Right ventricle myocardium inferior (tissue), 1 donor: ENCODE data around the gene GRPEL1. TPM values are rescaled to one million over a fixed set of nuclear protein-coding genes. Genes with fewer than 3 reads are reported as not detected.

Source experiments
- ATAC-seq: fragments of 200-7000 bp; cut with Tn5 transposase; one replicate; pipeline ENCODE4 v1.9.1; 2020; ENCODE audit warnings: mild to moderate bottlenecking, moderate library complexity
- DNase-seq: peaks from one replicate; pipeline ENCODE4 v3.0.0; 2021; ENCODE audit errors: missing footprints
- intact Hi-C: fragments of 100-400 bp; cut with DNase I; formaldehyde crosslinking; loops from one replicate; pipeline ENCODE4 v1.11.0; 2022
- total RNA-seq: library from RNA; stranded (reverse); fragmentation: NEBNext Ultra II Directional; extraction: Animal tissue kit (Norgen Biotek cat#: 25700); gene quantifications from one replicate; pipeline ENCODE4 v1.2.1, GENCODE V29; 2021
- donor health status: DM: no; HTN: yes; CAD: no; lungs with severe emphysema.

GRPEL1 gene
- total RNA-seq, 1 donor from 2014 or later = 61.5 TPM

DNA sequence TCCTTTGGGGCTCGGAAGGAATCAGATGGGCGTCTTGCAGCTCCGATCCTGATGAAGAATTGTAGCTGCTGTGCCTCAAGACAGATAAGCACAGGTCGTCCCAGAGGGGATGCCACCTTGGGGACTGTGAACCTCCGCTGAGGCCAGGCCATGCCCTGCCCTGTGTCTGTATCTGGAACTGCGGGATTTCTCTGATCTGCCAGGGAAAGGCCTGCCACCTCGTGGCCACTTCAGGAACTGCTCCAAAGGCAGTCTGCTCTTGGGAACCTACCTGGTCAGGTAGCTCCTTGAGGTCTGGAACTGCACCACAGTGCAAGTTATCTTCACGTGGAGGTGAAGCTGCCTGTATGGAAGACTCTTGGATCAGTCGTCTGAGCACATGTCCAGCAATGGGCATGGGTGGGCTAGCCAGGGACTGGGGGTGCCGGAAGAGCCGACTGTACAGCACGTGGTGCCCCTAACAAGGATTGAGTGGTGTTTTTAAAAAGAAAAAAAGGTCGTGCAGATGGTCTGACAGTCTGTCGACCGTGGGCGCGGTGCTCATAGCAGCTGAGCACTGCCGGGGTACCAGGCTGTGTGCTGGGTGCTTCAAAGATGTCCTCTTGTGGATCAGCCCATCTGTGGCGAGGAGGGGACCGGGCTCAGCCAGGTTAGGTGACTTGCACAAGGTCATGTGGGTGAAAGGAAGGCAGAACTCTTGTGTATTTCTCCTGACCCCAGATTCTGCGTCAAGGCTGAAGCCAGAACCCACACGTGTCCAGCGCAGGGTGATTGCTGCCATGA lies 3.1 kb upstream of the GRPEL1 start:
- ATAC-seq = no peak
- intact Hi-C loops = loop anchor here (2.0 kb wide), 2 partner anchors 162 to 350 kb away; partner anchors contain the start of gene TBC1D14
- DNase-seq = peak; percentile 88

DNA sequence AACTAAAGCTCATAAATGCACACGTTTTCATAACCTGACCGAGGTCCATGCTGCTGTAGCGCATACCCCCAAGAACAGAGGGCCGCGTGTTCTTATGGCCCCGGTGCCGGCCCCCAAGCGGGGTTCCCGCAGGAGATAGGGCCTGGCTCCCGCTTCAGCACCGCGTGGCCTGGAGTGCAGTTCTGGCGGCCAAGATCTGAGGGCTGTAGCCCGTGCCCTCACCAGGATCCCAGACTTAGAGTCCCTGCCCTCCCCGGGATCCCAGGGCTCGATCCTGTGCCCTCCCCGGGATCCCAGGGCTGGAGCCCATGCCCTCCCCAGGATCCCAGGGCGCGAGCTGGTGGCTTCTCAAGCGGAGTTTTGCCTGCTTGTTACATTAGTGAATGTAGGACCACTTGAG lies 1.0 kb upstream of the GRPEL1 start:
- DNase-seq (no peak), ATAC-seq (no peak)
- intact Hi-C loops = loop anchor here (1.0 to 10.0 kb wide), 4 partner anchors 26 to 794 kb away; partner anchors contain the start of gene TADA2B

- no peak for ATAC-seq
- intact Hi-C loops = loop anchor here (1.0 to 10.0 kb wide), 4 partner anchors 25 to 794 kb away; partner anchors contain the start of gene TADA2B
These were observed 497 bp upstream of the GRPEL1 start for GRCh38 chr4:7068279-7068842.

DNA sequence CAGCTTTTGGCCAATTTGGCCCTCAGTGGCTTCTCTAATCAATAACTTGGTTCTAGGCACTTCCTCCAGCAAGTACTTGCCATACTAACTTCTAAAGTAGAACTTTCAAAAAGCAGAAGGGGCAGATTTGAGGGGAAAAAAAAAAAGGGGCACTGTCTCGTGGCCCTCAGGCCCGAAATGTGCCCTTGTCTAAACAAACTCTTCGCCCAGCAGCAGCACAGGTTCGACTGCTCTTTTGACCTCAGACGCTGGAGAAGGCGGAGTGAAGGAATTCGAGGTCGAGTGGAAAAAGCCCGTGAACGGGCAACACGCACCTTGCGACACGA lies 775 bp downstream of the GRPEL1 start:
- DNase-seq = no peak
- intact Hi-C loops = loop anchor here (10.0 kb wide), 1 partner anchor 792 kb away; no protein-coding TSS in a partner anchor
- ATAC-seq = no peak

More at GRCh38 chr4:7068279-7068842, 497 bp upstream of the GRPEL1 start:
- DNase-seq = no peak

DNA sequence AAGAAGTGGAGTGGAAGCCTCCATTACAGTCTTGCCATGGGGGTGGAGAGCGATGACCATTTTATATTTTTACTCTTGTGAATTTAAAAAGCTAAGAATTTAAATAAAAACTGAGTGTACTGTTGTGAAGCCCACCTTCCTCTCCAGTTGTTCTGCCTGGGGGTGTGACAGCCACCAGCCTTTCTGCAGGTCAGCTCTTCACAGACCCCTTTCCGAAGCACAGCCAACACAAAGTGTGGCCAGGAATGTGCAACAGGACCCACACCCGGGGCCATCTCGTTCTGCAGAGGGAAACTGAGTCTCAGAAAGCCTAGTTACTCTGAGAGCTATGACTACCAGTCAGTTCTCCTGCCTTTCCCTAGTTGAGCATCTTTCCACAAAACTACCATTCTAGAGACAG lies 1.4 kb downstream of the GRPEL1 start:
- DNase-seq (no peak), ATAC-seq (no peak)
- intact Hi-C loops = loop anchor here (10.0 kb wide), 1 partner anchor 792 kb away; no protein-coding TSS in a partner anchor

DNA sequence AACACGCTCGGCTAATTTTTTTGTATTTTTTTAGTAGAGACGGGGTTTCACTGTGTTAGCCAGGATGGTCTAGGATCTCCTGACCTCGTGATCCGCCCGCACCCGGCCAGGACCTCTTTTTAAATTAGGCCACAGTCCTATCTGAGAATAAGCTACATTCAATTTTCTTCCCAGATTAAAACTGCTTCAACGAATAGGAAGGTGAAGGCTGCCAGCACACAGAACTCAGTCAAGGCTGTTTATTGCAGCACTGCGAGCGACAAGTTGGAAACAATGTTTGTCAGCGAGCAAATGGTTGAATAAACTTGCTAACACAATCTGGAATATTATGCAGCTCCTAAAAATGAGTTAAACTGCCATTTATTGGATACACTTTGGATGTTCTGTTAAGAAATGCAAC lies 1.9 kb downstream of the GRPEL1 start:
- intact Hi-C loops = loop anchor here (10.0 kb wide), 1 partner anchor 791 kb away; no protein-coding TSS in a partner anchor
- no peak for DNase-seq
- no peak for ATAC-seq

DNA sequence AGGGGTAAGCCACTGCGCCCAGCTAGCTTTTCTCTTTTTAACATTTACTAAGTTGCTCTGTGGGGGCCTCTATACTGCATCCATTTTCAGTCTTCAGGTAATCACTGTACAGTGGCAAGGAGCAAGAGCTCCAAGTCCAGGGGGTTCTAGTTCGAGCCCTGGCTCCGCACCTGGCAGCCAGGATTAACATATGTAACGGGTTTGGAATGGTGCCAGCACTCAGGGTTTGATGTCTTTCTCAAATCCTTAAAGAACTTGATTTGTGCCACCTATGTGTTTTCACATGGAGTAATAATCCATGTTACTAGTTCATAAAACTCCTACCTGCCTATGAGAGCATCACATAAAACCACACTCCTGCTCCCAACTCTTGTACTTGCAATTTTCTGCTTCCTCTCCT lies 4.5 kb downstream of the GRPEL1 start:
- DNase-seq (no peak), ATAC-seq (no peak)
- intact Hi-C loops = loop anchor here (10.0 kb wide), 1 partner anchor 789 kb away; no protein-coding TSS in a partner anchor

DNA sequence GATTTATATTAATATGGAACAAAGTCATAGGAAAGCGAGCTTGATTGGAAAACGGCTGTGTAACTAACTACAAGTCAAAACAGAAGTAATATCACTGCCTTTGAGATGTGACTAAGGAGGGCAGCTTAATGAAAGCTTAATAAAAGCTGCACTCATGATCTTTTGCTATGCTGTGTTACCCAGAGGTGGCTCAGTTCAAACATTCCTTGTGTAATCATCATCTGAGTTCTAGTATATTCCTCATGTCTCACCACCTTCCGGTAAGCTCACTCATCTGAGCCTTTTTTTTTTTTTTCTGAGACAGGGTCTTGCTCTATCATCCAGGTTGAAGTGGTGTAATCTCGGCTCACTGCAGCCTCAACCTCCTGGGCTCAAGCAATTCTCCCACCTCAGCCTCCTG lies 5.0 kb downstream of the GRPEL1 start:
- intact Hi-C loops = loop anchor here (10.0 kb wide), 1 partner anchor 788 kb away; no protein-coding TSS in a partner anchor
- no peak for DNase-seq
- ATAC-seq = no peak

GRCh38 chr4:7061815-7062214 lies 6.0 kb downstream of the GRPEL1 start:
- intact Hi-C loops = loop anchor here (10.0 kb wide), 1 partner anchor 787 kb away; no protein-coding TSS in a partner anchor
- DNase-seq = no peak
- ATAC-seq = no peak

- no peak for ATAC-seq
- DNase-seq = no peak
- intact Hi-C loops = loop anchor here (10.0 kb wide), 1 partner anchor 786 kb away; no protein-coding TSS in a partner anchor
These were observed 7.3 kb downstream of the GRPEL1 start for GRCh38 chr4:7060346-7061150.

- ATAC-seq (no peak), DNase-seq (no peak)
- intact Hi-C loops = loop anchor here (10.0 kb wide), 1 partner anchor 785 kb away; no protein-coding TSS in a partner anchor
These were observed 8.2 kb downstream of the GRPEL1 start for GRCh38 chr4:7059662-7060061.

DNA sequence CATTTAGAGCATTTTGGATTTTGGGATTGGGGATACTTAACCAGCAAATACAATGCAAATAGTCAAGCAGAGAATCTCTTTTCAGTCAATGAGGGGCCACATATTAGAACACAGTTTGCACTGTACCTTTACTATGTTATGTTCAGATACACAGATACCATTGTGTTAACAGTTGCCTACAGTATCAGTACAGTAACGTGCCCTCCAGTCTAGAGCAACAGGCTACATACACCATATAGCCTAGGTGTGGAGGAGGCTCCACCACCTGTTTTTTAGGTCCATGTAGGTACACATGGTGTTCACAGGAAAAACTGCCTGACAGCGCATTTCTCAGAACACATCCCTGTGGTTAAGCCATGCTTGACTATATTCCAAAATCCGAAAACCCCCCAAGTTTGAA lies 9.1 kb downstream of the GRPEL1 start:
- ATAC-seq (no peak), DNase-seq (no peak)
- intact Hi-C loops = no loop called here

- DNase-seq (no peak), ATAC-seq (no peak)
- intact Hi-C loops = no loop called here
These were observed 11.9 kb downstream of the GRPEL1 start for GRCh38 chr4:7055990-7056325.

GRCh38 chr4:7055111-7055989 lies 12.5 kb downstream of the GRPEL1 start:
- intact Hi-C loops = no loop called here
- DNase-seq (no peak), ATAC-seq (no peak)

- ATAC-seq (no peak), DNase-seq (no peak)
- intact Hi-C loops = no loop called here
These were observed 13.6 kb downstream of the GRPEL1 start for GRCh38 chr4:7054106-7054880.

GRCh38 chr4:7052923-7053715 lies 14.7 kb downstream of the GRPEL1 start:
- peak; percentile 89 for DNase-seq
- intact Hi-C loops = no loop called here
- peak; percentile 47 for ATAC-seq

GRCh38 chr4:7052313-7052712 lies 15.6 kb downstream of the GRPEL1 start:
- DNase-seq (no peak), ATAC-seq (no peak)
- intact Hi-C loops = no loop called here
